Jurkat, Clone E6-1 (cell line): ENCODE data around the gene GSK3B.
A peak's percentile ranks its signal among the peaks of the same experiment; 100 is the strongest.

Experiments
- DNase-seq: peaks from one replicate; pipeline ENCODE4 v3.0.0-alpha.2; 2011; ENCODE audit warnings: low read depth, low spot score
- H3K4me3 ChIP-seq: 2 replicates; pipeline ENCODE4 v1.5.1; 2011; ENCODE audit warnings: mild to moderate bottlenecking, low read length, control low read depth, moderate library complexity

GSK3B gene

DNA sequence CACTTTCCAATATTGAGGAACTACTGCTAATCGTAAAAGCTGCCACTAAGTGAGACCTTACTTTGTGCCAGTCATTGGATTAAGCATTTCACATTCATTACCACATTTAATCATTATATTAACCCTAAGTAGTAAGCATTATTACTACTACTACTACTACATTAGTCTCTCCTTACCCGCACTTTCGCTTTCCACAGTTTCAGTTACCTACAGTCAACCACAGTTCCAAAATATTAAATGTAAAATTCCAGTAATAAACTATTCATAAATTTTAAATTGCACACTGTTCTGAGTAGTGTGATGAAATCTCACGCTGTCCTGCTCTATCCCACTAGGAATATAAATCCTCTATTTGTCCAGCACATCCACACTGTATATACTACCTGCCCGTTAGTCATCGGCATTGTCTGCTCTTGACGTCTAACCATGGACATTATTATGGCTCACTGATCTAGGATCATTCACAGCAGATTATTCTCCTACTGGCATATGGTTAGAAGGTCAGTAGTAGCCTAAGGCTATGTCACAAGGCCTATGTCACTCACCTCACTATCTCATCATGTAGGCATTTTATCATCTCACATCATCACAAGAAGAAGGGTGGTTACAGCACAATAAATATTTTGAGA, 121.1 kb downstream of the GSK3B start:
- no peak for DNase-seq
- no peak overlapping the region for H3K4me3 ChIP-seq

DNA sequence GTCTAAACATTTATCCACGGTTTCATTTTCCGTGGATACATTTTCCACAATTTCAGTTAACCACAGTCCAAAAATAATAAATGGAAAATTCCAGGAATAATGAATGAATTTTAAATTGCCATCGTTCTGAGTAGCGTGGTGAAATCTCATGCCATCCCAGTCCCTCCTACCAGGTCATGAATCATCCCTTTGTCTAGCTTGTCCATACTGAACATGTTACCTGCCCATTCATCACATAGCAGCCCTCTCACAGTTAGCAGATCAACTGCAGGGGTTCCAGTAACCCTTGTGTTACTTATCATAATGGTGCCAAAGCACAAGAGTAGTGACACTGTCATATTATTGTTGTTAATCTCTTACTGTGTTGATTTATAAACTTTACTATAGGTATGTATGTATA, 124.5 kb downstream of the GSK3B start:
- no peak for DNase-seq

DNA sequence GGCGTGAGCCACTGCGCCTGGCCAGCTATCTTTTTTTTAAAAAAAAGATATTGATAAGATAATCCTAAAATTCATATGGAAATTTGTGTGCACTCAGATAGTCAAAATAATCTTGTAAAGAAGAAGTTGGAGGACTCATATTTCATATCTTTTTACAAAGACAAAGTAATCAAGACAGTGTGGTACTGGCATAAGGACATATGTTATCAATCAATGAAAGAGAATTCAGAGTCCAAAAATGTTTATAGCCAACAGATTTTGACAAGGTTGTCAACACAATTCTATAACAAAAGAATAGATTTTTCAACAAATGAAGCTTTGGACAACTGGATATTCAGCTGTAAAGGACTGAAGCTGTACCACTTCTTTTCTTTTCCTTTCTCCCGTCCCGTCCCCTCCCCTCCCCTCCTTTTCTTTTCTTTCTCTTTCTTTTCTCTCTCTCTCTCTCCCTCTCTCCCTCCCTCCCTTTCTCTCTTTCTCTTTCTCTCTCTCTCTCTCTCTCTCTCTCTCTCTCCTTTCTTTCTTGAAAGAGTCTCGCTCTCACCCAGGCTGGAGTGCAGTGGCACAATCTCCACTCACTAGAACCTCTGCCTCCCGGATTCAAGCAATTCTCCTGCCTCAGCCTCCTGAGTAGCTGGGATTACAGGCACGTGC, 126.8 kb downstream of the GSK3B start:
- no peak overlapping the region for H3K4me3 ChIP-seq
- no peak for DNase-seq

More for the DNA sequence above, 124.5 kb downstream of the GSK3B start:
- no peak overlapping the region for H3K4me3 ChIP-seq

DNA sequence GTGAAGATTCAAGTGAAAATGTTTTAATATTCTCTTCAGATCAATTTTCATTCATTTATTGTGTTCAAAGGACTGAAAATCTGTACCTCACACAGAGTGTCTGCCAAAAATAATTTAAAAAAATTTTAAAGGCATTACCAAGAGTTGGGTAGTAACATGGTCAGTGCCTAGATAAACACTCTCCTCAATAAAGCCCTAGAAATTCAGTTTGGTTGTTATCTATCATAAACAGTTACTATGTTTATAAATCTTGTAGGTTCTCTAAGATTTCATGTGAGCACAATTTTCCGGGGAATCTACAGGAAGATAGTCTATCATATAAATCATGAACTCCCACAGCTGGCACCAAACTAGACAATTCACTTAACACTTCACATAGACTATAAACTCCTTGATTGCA, 128.6 kb downstream of the GSK3B start:
- no peak overlapping the region for H3K4me3 ChIP-seq
- no peak for DNase-seq

DNA sequence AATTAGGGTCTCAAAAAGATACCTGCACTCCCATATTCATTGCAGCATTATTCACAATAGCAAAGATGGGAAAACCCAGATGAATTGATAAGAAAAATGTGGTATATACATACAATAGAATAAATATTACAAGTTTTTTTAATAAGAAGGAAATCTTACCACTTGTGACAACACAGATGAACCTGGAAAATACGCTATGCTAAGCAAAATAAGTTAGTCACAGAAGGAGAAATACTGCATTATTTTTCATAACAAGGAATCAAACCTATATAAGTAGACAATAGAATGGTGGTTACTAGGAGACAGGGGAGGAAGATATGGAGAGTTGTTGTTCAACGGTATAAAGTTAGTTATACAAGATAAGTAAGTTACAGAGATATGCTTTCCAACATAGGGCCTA, 130.0 kb downstream of the GSK3B start:
- H3K4me3 ChIP-seq, result no peak overlapping the region
- no peak for DNase-seq

DNA sequence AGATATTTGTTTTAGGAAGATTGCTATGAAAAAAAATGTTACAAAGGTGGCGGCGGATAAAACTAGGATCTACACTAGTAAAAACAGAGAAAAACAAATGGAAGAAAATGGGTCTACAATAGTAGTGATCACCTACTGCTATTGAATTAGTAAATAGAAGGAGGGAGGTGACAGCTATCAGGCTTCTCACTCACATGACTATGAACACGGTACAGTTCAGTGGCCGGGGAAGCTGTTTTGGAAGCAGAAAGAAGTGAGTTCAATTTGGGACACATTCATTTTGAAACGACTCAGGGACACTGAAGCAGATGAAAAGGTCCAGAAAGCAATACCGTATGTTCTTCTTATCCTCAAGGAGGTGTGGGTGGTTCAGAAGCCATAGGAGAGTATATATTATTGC, 138.3 kb downstream of the GSK3B start:
- no peak overlapping the region for H3K4me3 ChIP-seq
- DNase-seq, result no peak

DNA sequence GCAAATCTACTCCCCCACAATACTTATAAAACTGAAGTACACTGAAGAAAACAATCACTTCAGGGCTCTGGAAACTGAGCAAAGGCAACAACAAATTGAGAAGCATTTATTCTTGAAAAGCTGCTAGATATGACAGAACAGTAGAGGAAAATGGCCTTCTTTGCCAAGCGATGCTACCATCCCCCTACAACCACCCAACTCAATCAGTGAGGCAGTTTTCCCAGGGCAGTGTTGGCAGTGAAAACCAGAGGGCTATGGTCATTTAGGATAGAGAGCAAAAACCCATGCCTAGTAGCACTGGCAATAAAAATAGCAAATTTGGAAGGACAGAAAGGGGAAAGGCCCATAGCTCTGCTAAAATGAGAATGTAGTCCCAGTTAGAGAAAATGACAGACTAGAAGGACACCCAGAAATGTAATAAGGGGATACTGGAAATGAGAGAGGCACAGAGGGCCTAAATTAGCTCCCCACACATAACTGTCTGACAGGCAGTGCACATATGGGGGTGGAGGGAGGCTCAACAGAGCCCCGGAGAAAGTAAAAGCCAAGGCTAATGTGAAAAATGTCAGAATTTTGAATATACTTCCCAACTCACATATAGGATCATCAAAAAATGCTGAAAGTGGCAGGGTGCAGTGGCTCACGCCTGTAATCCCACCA, 143.5 kb downstream of the GSK3B start:
- H3K4me3 ChIP-seq, result no peak overlapping the region
- no peak for DNase-seq

DNA sequence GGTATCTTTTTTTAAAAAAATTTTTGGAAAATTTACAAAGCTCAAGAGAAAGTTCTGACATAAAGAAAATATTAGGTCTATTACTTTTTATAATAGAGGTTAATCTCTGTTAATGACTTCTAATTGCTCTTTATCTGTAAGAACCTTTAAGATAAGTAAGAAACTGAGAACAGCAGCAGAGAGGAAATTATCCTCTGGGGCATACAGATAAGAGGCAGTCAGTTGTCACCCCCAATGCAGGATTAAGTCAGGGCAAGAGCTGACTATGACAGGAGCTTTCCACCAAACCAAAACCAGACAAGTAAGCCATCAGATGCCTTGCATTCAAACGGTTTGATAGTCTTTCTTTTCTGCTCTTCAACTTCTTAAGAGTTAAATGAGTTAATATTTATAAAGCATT, 149.0 kb downstream of the GSK3B start:
- no peak overlapping the region for H3K4me3 ChIP-seq
- DNase-seq, result peak; percentile 14

DNA sequence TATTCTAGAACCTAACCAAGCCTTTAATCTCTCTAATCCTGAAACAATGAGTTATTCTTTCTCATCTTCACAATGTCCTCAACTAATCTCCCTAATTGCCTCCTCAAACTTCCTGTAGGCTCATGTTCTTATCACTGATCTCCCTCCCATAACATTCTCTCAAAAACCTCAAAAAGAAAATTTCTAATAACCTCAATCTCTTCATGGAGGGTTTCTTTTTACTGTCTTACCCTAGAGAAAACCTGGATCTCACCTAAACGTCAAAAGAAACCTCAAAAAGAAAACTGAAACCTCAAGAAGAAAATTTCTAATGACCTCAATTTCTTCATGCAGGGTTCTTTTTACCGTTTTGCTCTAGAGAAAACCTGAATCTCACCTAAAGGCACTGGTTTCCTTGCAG, 150.2 kb downstream of the GSK3B start:
- DNase-seq, result peak; percentile 5
- H3K4me3 ChIP-seq, result no peak overlapping the region

DNA sequence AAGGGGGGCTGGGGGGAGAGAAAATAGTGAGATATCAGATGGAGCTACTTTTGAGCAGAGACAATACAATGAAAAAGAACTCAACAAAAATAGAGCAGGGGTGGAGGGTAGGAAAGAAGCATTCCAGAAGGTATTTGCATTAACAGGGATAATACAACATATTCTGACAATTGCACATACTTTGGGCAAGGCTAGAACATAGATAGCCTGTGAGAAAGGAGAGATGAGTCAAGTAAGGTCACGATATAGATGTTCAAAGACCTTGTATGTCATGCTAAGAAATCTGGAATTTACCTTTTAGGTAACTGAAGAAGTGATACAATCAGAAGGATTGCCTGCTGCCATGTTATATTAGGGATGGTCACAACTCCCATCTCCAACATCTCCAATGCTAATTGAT, 155.2 kb downstream of the GSK3B start:
- no peak for DNase-seq
- no peak overlapping the region for H3K4me3 ChIP-seq

DNA sequence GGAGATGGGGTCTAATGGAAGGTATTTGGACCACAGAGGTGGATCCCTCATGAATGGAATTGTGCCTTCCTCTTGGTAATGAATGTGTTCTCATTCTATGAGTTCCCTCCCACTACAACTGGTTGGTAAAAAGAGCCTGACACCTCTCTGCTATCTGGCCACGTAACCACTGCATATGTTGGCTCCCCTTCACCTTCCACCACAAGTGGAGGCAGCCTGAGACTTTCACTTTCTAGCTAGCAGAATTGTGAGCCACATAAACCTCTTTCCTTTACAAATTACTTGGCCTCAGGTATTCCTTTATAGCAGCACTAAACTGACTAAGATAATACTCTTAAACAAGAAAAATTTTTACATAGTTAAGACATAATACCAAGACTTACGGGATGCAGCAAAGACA, 157.0 kb downstream of the GSK3B start:
- H3K4me3 ChIP-seq, result no peak overlapping the region
- DNase-seq, result peak; percentile 80

DNA sequence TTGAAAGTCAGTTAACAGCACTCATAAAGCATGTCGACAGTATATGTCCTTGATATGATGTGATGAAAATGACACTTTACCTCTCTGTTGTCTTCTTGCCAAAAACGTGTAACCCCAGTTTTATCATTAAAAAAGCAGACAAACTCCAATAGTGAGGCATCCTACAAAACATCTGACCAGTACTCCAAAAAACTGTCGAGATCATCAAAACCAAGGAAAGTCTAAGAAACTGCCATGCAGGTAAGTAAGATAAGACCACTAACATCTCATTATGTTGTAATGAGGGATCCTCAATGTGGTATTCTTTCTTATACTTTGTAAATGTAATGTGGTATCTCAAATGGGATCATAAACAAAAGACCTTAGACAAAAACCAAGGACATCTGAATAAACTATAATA, 160.0 kb downstream of the GSK3B start:
- DNase-seq, result no peak
- H3K4me3 ChIP-seq, result no peak overlapping the region

DNA sequence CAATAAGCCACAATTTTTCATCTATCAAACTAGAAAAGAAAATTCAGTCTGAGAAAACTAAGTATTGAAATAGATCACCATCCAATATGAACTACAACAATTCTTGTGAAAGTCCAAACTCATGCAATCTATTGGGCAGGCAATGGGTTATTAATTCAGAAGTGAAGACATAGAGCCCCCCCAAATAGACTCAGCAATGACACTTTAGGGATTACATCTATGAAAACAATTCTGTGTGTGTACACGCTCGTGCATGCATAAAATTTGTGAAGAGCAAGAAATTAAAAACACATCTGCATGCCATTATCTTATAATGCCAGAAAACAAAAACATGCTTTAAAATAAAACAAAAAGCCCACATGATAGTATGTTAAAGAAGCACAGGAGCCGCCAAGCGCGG, 161.0 kb downstream of the GSK3B start:
- DNase-seq, result no peak
- no peak overlapping the region for H3K4me3 ChIP-seq

DNA sequence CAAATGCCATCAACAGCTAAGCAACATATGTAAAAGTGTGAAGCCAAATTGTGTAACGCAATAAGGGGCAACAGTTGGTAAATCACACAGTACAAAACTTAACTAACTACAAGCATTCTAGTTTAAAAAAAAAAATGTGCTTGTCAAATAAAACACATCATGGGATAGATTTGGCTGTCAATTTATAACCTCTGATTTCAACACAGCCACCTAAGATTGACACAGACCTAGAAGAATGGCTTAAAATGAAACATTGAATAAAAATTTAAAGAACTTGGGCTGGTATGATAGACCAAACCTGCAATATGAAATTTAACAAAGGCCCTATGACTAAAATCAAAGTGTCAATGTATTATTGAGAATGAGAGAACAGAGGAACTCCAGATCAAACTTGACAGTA, 164.0 kb downstream of the GSK3B start:
- H3K4me3 ChIP-seq, result no peak overlapping the region
- DNase-seq, result no peak

DNA sequence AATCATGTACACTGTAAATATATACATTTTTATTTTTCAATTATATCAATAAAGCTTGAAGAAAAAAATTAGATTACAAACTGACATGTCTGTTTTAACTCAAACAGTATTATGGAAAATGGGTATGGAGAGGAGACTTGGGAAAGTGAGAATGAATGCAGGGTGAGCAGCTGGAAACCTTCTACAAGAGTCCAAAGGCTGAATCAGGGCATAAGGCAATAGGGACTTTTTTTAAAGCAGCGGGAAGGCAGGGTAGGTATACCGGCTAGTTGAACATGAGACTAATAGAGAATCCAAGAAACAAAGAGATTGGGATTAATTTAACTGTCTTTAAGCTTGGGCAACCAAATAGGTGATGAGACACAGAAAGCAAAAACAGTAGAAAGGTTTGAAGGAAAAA, 167.1 kb downstream of the GSK3B start:
- DNase-seq, result no peak
- H3K4me3 ChIP-seq, result no peak overlapping the region

DNA sequence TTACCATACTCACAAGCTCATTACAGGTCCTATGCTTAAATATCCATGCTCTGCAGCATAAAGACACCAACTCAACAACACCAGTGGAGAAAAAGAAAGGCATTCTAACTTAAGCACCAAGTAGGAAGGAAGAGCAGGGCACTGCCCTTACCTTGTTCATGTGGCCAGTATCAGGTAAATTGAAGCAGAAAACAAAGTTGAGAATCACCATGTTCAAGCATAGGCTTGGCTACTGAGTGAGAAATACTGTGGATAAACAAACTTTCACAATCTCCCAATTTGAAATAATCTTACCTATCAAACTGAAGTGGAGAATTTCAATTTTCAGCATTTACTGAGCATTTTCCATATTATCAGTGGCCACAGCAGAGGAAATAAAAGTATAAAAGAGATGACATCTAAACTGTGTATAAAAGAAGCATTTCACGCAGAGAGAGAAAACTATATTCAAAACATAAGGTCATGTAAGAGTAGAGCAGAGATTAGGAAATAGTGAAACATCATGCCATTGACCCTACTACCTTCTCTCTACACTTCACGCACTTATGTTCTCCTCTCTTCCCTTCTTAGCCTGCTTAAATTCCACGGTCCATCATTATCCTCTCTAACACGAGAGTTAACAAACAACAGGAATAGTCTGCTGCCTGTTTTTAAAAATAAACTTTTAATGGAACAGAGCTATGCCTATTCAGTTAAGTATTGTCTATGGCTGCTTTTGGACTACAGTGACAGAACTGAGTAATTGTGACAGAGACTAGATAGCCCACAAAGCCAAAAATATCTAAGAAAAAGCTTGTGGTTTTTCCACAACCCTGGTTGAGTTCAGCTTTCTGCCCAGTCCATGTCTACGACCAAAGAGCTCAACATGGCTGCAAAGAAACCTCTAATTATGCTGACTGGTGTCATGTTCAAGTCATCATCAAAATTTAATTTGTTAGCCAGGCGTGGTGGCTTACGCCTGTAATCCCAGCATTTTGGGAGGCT, 169.8 kb downstream of the GSK3B start:
- no peak for DNase-seq
- H3K4me3 ChIP-seq, result no peak overlapping the region

DNA sequence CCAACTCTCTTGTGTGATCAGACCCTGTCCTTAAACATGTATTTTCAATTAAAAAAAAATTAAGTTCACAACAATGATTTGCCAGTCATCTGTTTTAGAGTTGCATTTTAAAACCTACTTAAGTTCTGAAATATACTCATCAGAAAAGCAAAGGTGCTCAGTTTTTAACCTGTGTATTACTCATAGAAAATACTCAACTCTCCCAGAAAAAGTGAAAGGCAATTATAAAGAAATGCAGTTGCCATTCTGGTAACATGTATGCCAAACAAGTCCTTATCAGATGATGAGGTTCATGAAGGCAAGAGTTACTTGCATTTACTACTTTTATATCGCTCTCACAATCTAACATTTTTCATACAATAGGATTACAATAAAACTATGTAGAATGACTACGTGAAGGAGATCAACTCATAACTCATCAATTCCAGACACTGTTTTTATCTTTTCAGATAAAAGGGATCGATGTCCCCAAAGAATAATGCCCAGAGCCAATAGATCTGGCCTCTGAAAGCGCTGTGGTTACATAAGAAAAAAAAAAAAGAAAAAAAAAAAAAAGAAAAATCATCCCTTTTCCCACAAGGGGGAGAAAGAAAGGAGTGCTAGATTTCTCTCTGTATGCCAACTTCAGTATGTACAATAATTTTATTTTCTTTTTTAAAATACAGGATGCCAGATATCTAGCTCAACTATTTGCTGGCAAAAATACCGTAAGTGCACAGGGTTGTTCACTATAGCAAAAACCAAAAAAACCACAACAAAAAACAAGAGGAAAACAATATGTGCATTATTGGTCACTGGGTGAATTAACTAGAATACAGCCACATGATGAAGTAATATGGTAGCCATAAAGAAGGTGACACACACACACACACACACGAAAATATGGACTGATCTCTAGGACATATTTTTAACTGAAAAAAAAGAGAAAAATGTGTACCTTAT, 175.0 kb downstream of the GSK3B start:
- DNase-seq, result no peak
- H3K4me3 ChIP-seq, result no peak overlapping the region

DNA sequence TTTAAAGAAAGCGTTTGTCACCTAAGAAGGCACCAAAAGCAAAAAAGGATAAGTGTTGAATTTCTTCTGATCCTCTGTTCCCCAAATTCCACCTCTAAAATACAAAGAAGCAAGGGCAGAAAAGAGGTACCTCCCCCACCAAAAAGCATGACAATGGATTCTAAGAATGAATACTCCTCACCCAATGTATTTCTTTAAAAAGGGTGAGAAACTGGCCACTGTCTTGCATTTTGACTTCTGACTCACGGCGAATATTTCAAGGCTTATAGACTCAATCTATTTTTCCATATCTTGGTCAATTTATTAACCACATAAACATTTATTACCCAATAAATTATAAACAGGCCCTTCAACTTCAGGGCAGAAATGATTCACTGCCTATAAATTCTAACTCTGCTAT, 181.2 kb downstream of the GSK3B start:
- no peak for DNase-seq

DNA sequence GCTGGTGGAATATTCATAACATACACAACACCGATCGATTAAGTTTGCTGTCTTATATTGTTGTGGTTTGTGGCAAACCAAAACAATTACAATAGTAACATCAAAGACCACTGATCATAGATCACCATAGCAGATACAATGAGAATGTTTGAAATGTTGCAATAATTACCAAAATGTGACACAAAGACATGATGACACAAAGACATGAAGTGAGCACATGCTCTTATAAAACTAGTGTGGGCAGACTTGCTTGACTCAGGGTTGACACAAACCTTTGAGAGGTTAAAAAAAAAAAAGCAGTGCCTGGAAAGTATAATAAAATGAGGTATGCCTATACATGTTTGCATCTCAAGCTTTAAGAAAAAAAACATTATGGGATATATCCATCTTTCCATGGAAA, 182.0 kb downstream of the GSK3B start:
- DNase-seq, result peak; percentile 36
- H3K4me3 ChIP-seq, result no peak overlapping the region

More for the DNA sequence above, 181.2 kb downstream of the GSK3B start:
- no peak overlapping the region for H3K4me3 ChIP-seq
